Measurements from ENCODE around the gene TPRX1.
"Not testable (repeated sequence)": the region's sequence is repeated elsewhere in the genome, so short reads cannot be mapped to it uniquely, and the experiment has no call there.

TPRX1 gene, protein sequence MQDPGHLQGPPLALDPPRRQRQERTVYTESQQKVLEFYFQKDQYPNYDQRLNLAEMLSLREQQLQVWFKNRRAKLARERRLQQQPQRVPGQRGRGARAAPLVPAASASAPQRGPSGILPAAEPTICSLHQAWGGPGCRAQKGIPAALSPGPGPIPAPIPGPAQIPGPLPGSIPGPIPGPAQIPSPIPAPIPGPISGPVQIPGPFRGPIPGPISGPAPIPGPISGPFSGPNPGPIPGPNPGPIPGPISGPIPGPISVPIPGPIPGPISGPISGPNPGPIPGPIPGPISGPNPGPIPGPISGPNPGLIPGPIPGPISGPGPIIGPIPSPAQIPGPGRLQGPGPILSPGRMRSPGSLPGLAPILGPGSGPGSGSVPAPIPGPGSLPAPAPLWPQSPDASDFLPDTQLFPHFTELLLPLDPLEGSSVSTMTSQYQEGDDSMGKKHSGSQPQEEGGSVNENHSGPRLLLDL

DNA sequence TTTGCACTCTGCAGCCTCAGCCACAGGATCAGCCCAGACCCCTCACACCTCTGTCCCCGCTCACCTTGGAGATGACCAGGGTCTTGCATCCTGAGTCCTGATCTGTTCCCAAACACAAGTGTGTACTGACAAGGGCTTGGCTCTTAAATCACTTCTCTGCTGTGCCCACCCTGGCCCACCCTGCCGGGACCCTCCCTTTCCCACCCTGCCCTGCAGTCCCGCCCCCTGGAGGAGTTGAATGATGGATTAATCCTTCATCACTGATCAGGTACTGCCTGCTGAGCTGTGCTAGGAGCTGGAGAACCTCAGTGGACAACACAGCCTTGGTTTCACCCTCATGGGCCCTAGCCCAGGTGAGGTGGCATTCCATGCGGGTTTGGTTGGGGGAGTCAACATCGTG lies at the start of gene TPRX1:
Gene TPRX1 (minus strand): TSS at position 101 of the 400 bp plus-strand sequence. CDS start 12 bp downstream, at position 89.
- DNase-seq (ENCODE audit: low spot score): not testable (repeated sequence)

DNA sequence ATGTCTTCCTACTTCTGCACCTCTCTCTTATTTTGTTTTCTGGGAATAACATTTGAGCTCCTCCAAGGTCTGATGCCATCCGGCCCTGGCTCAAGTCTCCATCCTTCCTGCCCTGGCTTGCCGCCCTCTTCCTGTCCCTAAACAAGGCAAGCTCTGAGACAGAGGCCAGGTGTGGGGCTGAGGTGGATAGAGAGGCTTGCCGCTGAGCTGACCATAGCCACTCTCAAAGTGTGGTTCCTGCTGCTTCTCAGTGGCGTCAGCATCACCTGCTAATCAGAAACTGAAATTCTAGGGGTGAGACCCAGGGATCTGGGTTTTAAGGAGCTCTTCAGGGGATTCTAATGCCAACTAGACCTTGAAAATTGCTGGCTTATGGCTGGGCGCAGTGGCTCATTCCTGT lies 48.7 kb upstream of the TPRX1 start:
- no peak for DNase-seq (ENCODE audit: low spot score)

DNA sequence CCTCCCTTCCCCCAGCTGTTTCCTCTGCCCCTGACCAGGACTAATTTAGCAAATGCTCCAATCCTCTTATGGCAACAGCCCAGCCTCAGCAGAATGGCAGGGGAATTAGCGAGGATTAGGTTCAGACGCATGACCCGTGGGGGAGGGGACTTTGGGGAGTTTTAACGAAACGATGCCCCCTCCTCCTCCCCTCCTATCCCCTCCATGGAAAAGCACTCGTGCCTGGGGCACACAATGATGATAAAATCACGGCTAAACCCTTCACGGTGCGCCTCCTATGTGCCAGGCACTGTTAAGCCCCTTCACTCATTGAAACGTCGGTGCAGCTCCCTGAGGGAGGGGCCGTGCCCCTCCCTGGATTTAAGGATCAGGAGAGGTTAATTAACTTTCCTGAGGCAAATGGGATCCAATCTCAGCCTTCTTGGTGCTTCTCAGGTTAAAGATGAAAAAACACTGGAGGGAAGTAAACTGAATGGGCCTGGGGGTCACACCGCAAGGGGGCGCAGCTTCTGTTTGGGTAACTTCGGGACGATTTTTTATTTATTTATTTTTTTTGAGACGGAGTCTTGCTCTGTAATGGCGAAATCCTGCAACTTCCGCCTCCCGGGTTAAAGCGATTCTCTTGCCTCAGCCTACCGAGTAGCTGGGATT lies 44.6 kb upstream of the TPRX1 start:
- peak; percentile 36 for DNase-seq (ENCODE audit: low spot score)

DNA sequence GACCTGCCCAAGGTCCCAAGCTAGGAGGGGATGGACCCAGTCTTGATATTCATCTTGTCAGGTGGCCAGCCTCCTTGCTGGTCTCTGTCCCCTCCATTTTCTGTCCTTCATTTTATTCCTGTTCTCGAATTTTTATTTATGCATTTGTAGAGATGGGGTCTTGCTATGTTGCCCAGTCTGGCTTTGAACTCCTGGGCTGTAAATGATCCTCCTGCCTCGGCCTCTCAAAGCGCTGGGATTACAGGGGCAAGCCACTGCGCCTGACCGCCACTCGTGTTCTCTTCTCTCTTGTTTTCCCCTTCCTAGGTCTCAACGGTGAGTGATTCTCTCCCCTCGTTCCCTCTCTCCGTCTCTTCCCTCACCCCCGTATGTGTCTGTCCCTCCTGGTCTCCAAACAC lies 44.1 kb upstream of the TPRX1 start:
- DNase-seq (ENCODE audit: low spot score): no peak

DNA sequence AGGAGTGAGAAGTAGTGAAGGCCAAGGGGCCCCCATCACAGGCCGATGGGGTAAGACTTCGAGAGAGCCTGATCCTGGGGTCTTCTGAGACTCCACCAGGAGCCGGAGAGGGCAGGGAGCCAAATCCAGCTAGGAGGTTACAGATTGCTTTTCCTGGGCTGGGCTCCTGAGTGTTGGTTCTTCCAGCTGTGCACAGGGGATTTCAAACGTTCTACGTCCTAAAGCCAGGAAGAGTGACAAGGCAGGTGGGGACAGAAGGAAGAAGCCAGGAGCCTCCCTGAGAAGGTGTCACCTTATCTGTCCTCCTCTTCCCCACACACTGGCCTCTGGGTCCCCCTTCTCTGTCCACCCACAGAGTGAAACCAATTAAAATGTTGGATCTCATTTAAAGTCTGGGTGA lies 38.6 kb upstream of the TPRX1 start:
- no peak for DNase-seq (ENCODE audit: low spot score)

DNA sequence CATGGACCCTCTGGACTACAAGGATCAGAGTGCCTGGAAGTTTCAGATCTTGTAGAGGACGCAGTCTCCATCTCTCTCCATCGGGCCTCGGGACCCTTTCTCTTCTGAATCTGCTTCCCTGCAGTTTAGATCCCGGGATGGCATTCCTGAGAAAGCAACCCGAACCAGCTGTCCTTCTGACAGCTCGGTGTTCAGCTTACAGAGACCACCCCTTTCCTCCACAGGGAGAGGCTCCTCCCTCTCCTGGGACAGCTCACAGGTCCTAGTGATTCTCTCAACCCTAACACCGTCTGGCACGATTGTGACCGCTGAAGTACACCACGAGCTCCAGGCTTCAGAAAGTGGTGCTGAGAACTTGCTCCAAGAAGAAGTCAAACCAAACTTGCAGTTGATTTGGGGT lies 35.6 kb upstream of the TPRX1 start:
- DNase-seq (ENCODE audit: low spot score): no peak

DNA sequence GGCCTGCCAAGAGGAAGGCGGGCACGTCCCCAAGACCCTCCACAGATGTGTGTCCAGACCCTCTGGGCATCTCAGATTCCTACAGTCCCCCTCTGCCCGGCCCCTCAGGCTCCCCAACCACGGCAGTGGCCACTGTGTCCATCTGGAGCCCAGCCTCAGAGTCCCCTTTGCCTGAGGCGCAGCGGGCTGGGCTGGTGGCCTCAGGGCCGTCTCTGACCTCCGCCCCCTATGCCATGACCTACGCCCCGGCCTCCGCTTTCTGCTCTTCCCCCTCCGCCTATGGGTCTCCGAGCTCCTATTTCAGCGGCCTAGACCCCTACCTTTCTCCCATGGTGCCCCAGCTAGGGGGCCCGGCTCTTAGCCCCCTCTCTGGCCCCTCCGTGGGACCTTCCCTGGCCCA lies 35.1 kb upstream of the TPRX1 start:
- no peak for DNase-seq (ENCODE audit: low spot score)

DNA sequence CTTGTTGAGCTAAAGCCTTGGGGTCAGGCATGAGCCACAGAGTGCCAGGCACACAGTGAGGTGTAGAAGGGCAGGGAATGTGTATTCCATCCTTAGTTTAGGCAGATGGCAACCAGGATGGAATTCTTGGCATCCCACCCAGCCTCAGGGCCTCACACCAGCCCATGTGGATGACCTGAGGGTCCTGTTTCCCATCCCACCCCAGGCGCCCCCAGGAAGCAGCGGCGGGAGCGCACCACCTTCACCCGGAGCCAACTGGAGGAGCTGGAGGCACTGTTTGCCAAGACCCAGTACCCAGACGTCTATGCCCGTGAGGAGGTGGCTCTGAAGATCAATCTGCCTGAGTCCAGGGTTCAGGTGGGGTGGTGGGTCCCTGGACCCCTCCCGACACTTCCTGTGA lies 31.7 kb upstream of the TPRX1 start:
- DNase-seq (ENCODE audit: low spot score): no peak

DNA sequence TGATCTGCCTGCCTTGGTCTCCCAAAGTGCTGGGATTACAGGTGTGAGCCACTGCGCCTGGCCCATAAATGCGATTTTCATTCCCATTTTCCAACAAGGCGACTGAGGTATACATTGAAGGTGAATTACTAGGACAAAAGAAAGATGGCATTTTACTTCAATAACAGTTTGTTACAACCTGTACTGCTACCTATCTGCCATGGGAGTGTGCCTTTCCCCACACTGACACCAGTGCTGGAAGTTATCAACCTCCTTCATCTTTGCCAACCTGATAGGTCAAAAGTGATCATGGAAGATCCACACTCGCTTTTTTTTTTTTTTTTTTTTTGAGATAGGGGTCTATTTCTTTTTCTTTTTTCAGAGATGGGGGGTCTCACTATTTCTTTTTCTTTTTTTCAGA lies 28.4 kb upstream of the TPRX1 start:
- DNase-seq (ENCODE audit: low spot score): no peak

DNA sequence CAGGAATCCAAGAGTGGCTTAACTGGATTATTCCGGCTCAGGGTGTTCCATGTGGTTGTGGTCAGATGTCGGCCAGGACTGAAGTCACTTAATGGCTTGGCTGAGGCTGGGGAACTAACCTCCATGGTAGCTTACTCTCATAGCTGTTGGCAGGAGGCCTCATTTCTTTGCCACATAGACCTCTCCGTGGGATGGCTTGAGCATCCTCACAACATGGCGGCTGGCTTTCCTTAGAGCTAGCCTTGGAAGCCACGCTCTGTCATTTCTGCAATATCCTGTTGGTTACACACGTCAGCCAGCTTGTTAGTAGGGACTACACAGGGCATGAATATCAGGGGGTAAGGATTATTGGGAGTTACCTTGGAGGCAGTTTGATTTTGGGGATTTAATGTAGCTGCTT lies 22.4 kb upstream of the TPRX1 start:
- DNase-seq (ENCODE audit: low spot score): no peak

DNA sequence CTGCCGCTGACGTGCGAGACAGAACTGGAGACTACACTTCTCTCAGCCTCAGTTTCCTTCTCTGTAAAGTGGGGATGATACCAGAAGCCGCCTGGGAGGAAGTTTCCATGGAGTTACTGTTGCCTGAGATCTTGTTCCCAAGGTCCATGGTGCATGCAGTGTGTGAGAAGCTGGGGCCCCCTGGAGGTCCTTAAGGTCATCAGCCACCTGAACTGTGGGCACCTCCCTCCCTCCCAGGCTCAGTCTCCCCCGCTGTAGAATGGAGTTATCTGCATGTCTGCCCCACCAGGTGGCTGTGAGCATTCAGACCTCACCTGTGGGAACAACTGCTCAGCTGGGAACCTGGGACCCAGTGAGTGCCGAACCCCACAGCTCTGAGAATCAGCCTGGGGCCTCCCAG lies 20.0 kb upstream of the TPRX1 start:
- no peak for DNase-seq (ENCODE audit: low spot score)

DNA sequence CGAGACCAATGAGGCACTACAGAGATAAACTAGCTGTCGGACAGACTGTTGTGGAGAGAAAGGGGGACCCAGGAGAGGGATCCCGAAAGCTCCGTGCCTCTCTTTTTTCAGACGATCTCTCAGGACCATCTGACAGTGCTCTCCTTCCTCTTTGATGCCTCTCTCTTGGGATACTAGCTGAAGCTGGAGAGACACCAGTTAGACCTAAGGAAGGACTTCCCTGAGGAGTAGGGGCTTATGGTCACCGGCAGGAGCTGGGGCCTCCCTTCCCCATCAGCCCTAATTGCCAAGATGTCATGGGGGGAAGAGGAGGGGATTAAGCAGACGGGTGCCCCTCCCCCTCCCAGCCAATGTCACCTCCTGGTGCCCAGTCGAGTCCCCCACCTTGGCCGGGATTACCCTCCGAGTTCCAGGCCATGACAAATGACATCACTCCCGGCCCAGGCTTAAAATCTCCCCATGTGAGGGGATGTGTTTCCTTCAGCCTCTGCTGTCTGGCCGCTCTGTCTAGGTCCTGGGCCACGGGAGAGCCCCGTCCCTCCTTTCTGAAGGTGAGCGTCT lies 17.2 kb upstream of the TPRX1 start, which contains the start of gene CRX:
Gene CRX (plus strand): TSS at position 478 of the 561 bp plus-strand sequence. CDS start 12,507 bp downstream, outside the sequence.
- DNase-seq (ENCODE audit: low spot score): no peak

DNA sequence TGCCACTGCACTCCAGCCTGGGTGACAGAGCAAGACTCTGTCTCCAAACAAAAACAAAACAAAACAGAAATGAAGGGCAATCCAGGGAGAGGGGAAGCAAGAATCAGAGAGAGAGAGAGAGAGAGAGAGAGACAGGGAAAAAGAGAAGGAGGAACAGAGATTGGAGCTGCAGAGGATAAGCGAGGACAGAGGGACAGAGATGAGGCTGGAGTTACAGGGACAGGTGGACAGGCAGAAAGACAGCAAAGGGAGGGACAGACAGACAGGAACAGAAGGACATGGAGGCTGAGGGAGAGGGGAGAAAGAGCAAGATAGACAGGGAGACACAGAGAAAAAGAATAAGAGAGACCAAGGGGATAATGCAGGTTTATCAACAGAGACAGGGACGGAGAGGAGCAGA lies 16.1 kb upstream of the TPRX1 start:
- no peak for DNase-seq (ENCODE audit: low spot score)

DNA sequence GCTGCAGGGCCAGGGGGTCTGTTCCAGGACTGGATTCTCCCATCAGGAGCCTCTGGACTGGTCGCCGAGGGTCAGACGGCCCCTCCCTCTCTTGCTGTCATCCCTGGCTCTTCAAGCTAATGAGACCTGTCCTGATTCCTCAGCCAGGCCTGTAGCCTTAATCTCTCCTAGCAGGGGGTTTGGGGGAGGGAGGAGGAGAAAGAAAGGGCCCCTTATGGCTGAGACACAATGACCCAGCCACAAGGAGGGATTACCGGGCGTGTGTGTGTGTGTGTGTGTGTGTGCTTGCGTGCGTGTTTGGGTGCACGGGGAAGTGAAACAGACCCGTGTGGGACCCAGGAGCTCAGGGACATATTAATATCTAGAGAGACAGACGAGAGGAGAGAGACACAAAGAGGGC lies 15.5 kb upstream of the TPRX1 start:
- no peak for DNase-seq (ENCODE audit: low spot score)

DNA sequence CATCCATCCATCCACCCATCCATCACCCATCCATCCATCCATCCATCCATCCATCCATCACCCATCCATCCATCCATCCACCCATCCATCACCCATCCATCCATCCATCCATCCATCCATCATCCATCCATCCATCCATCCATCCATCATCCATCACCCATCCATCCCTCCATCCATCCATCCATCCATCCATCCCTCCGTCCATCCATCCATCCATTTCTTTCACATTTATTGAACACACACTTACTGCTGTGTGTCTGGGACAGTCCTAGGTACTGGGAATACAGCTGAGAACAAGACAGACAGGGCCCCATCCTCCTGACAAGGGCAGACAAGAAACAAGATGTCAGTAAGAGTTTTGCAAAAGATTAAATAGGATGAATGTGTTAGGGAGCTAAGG lies 13.9 kb upstream of the TPRX1 start:
- DNase-seq (ENCODE audit: low spot score): not testable (repeated sequence)

DNA sequence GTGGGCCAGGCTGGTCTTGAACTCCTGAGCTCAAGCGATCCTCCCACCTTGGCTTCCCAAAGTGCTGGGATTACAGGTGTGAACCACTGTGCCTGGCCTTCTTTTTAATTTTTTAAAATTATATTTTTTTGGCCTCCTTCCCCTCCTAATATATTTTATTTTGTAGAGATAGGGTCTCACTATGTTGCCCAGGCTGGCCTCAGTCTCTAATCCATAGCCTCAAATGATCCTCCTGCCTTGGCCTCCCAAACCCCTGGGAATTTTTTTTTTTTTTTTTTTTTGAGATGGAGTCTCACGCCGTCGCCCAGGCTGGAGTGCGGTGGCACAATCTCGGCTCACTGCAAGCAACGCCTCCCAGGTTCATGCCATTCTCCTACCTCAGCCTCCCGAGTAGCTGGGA lies 11.9 kb upstream of the TPRX1 start:
- not testable (repeated sequence) for DNase-seq (ENCODE audit: low spot score)

DNA sequence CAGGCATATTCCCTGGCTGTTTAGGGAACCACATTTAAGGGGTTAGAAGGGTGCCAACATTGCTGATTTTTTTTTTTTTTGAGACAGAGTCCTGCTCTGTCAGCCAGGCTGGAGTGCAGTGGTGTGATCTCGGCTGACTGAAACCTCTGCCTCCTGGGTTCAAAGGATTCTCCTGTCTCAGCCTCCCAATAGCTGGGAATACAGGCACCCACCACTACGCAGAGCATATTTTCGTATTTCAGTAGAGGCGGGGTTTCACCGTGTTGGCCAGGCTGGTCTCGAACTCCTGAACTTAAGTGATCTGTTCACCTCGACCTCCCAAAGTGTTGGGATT lies 9.6 kb upstream of the TPRX1 start:
- DNase-seq (ENCODE audit: low spot score): no peak

DNA sequence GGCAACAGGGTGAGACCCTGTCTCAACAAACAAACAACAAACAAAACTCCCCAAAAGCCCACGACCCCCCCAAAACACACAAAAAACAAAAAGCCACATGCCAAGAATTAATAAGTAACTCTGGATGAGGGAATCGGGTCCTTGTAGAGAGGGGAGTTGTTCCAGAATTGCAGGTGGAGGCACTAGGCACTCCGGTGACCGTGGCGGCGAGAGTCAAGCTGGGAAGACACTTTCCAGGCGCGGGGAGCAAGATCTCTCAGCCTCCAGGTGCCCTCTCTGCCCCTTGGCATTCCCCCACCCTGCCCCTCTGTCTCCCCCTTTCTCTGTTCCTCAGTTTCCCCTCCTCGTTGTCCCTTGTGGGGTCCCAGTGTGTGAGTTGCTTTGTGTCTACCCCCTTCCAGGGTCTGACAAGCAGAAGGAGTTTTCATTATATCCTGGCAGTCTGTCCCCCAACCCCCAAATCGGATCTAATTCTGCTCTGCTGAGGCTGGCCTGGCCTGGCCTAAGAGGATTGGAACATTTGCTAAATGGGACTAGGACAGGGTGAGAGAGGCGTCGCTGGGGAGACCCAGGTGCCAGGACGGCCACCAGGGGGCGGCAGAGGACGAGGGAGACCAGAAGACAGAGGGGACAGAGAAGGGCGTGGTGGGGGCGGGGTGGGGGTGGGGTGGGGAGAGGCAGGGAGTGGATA lies 9.1 kb upstream of the TPRX1 start:
- peak; percentile 79 for DNase-seq (ENCODE audit: low spot score)

DNA sequence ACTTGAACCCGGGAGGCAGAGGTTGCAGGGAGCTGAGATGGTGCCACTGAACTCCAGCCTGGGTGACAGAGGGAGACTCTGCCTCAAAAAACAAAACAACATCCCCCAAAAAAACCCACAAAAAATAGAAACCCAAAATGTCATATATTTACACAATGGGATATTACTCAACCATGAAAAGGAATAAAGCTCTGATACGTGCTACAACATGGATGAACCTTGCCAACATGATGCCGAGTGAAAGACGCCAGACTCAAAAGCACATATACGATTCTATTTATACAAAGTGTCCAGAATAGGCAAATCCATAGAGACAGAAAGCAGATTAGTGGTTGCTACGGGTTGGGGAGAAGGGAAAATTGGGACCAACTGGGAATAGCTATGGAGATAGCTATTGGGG lies 2.1 kb upstream of the TPRX1 start:
- no peak for DNase-seq (ENCODE audit: low spot score)

DNA sequence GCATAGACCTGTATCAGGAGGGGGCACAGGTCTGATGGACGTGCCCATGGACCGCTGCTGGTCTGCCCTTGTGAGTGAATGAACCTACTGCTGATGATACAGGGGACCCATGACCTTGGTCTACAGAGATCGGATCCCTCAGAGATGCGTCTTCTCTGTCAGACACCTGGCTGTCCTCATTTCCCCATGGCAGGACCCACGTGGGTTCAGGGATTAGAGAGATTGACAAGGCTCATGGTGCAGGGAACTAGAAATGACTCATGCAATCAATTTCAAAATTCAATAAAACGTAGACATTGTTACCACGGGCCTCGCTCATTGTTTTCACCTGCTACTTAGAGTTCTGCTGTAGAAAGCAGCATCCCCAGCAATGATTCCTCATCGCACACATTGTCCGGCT lies 962 bp upstream of the TPRX1 start:
- DNase-seq (ENCODE audit: low spot score): no peak

DNA sequence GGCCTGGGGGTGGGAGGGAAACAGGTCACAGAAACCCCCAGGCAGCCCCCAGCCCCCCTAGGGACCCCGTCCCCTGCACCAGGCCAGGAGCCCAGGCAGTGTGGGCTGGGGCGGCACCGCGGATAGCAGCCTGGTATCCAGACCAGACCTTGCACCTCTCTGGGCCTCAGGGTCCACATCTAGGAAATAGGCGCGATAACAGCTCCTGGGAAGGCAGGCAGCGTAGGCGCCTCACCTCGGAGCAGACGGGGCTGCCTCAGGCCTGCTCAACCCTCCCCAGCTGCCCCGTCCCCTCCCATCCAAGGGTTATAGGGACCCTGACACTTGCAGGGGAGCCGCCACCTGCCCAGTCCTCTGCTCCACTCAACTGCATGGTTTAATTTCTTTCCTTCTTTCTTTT lies 680 bp downstream of the TPRX1 start:
- DNase-seq (ENCODE audit: low spot score): not testable (repeated sequence)

DNA sequence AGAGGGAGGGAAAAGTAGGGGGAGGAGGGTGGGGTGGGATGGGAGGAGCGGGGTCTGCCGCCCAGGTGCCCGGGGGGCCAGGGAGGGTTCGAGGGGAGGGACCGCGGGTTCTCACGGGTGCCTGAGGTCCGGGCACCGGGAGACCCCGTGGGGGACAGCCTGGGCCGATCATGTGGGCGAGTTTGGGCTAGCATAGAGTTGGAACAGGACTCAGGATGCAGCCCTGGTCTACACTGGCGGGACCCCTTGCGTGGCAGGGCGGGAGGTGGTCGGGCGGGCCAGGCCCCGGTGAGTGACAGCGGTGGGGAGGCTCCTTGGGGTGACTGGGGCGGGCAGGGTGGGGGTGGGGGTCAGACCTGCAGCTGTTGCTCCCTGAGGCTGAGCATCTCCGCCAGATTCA lies 1.2 kb downstream of the TPRX1 start:
- DNase-seq (ENCODE audit: low spot score): not testable (repeated sequence)

Data from activated CD4-positive, alpha-beta T cell treated with anti-CD3 and anti-CD28 coated beads, Interleukin-2, Interleukin-4, amounts not matched to agents 100 ng/mL and 50 ng/mL, durations not matched to agents 16 hours and 8 hours (primary cell).